ENCODE results near the gene DIO1.
"Not testable (repeated sequence)": the region's sequence is repeated elsewhere in the genome, so short reads cannot be mapped to it uniquely, and the experiment has no call there.

DNA sequence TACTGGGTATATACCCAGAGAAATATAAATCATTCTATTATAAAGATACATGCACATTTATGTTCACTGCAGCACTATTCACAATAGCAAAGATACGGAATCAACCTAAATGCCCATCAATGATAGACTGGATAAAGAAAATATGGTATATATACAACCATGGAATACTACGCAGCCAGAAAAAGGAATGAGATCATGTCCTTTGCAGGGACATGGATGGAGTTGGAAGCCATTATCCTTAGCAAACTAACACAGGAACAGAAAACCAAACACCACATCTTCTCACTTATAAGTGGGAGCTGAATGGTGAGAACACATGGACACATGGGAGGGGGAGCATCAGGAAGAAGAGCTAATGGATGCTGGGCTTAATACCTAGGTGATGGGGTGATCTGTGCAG, 12.1 kb upstream of the DIO1 start:
- not testable (repeated sequence) for TF ChIP-seq EP300, POLR2A (IDR thresholded peaks at IDR 0.05)

Measured in suprapubic skin (tissue), 2 donors.